GM12878 (cell line): ENCODE data around the gene GLI1. TPM values are rescaled to one million over a fixed set of nuclear protein-coding genes. Genes with fewer than 3 reads are reported as not detected.
A peak's percentile ranks its signal among the peaks of the same experiment; 100 is the strongest.

ENCODE experiments used
- microRNA counts: library from miRNA; unstranded; fragments of <30 nt; microRNA quantifications from one replicate; lab custom pipeline; 2016
- microRNA-seq: library from miRNA; unstranded; fragments of <30 nt; microRNA quantifications from one replicate; pipeline ENCODE4, GENCODE V29; 2018
- polyA plus RNA-seq, 11 experiments: library from polyadenylated mRNA; depleted of rRNA in 4 of 11; unstranded in 6 of 11; stranded (reverse) in 5 of 11; fragments of >200 nt; fragmentation: Nextera tagmentation in 4 of 11; fragmentation: Illumina TruSeq in 1 of 11; extraction: Ambion mirVana in 4 of 11; extraction: Trizol in 1 of 11; gene quantifications; 1 replicate in 1 of 11; 2 replicates in 10 of 11; pipeline versions ENCODE4 v1.2.1 to v1.2.3, GENCODE V29; 2011 to 2016; ENCODE audit warnings: inconsistent platforms in 2 of 11, missing spikeins in 2 of 11, low read depth in 1 of 11
- small RNA-seq: library from RNA; depleted of rRNA; stranded (forward); fragments of <200 nt; gene quantifications from one replicate; pipeline ENCODE3, GENCODE V24; 2014
- total RNA-seq, 4 experiments: library from RNA; depleted of rRNA in 3 of 4; stranded (reverse); fragments of >200 nt in 3 of 4; fragmentation: Illumina TruSeq in 1 of 4; extraction: Trizol in 1 of 4; gene quantifications; 2 replicates each; pipeline versions ENCODE4 v1.2.1 to v1.2.3, GENCODE V29; 2013 to 2021

The GLI1 gene
- total and polyA plus RNA-seq, 10 of the 15 experiments (the other 5 are each of a cell fraction or from before 2014, with no cell fraction given): 0.27 to 1.2 (median 0.49) TPM

MicroRNAs within 50 kb of the gene (microRNA counts, 767-probe panel; counts per million panel counts)
- 2,009 counts per million, percentile 75 among the panel's probes with 10 or more counts for microRNA hsa-miR-616-3p (lab: Ali Mortazavi, UCI)

Small RNA genes lying within 50 kb of the gene (microRNA-seq; reads per million reads assigned to microRNA genes)
- 1.9 reads per million, percentile 3 among the genes with 10 or more reads in this experiment for gene MIR616
- gene MIR6758: not detected

Small RNA genes lying within 50 kb of the gene (small RNA-seq; reads per million reads assigned to genes)
- gene MIR616 (0.16 reads per million), gene RNU6-879P (not detected)

Other genes with a start within 250 kb of the GLI1 start
Only the 7 nearest of the 17 such genes appear.
- 11.7 TPM in 2 replicates for gene R3HDM2, start 28.7 kb upstream of the GLI1 start, total RNA-seq (2014; rRNA removed)
- gene R3HDM2, start 28.7 kb upstream of the GLI1 start, total RNA-seq (2014; rRNA removed; fragmentation: Illumina TruSeq; extraction: Trizol): 10.8 and 12.0 TPM in 2 replicates
- 24.9 and 26.1 TPM in 2 replicates for gene R3HDM2, start 28.7 kb upstream of the GLI1 start, total RNA-seq (2021)
- 12.4 and 13.9 TPM in 2 replicates for gene R3HDM2, start 28.7 kb upstream of the GLI1 start, polyA plus RNA-seq (2011; rRNA removed)
- gene R3HDM2, start 28.7 kb upstream of the GLI1 start, polyA plus RNA-seq (2014; fragmentation: Illumina TruSeq; extraction: Trizol): 17.2 and 23.0 TPM in 2 replicates
- 1 to 10 TPM; 4.6 to 6.2 TPM for gene R3HDM2, start 28.7 kb upstream of the GLI1 start, polyA plus RNA-seq (2014; fragmentation: Nextera tagmentation; extraction: Ambion mirVana)
- gene R3HDM2, start 28.7 kb upstream of the GLI1 start, polyA plus RNA-seq (2014; rRNA removed): 13.9 and 15.3 TPM in 2 replicates
- 1 to 10 TPM; 7.8 to 8.9 TPM for gene R3HDM2, start 28.7 kb upstream of the GLI1 start, polyA plus RNA-seq (2016; fragmentation: Nextera tagmentation; extraction: Ambion mirVana)
- gene INHBC, start 25.0 kb upstream of the GLI1 start, total RNA-seq (2014; rRNA removed): not detected in 2 replicates
- not detected in 2 replicates for gene INHBC, start 25.0 kb upstream of the GLI1 start, total RNA-seq (2014; rRNA removed; fragmentation: Illumina TruSeq; extraction: Trizol)
- 0.13 and 0.16 TPM in 2 replicates for gene INHBC, start 25.0 kb upstream of the GLI1 start, total RNA-seq (2021)
- 0.10 TPM in 2 replicates for gene INHBC, start 25.0 kb upstream of the GLI1 start, polyA plus RNA-seq (2011; rRNA removed)
- gene INHBC, start 25.0 kb upstream of the GLI1 start, polyA plus RNA-seq (2014; fragmentation: Illumina TruSeq; extraction: Trizol): 0.14 and 0.22 TPM in 2 replicates
- gene INHBC, start 25.0 kb upstream of the GLI1 start, polyA plus RNA-seq (2014; fragmentation: Nextera tagmentation; extraction: Ambion mirVana): under 1 TPM in 1 of 2 experiments, not detected in 1; 0.04 TPM
- gene INHBC, start 25.0 kb upstream of the GLI1 start, polyA plus RNA-seq (2014; rRNA removed): 0.14 and 0.22 TPM in 2 replicates
- not detected for gene INHBC, start 25.0 kb upstream of the GLI1 start, polyA plus RNA-seq (2016; fragmentation: Nextera tagmentation; extraction: Ambion mirVana)
- gene INHBE, start 4.5 kb upstream of the GLI1 start, total RNA-seq (2014; rRNA removed): 0.51 and 1.5 TPM in 2 replicates
- gene INHBE, start 4.5 kb upstream of the GLI1 start, total RNA-seq (2014; rRNA removed; fragmentation: Illumina TruSeq; extraction: Trizol): 0.36 and 0.78 TPM in 2 replicates
- gene INHBE, start 4.5 kb upstream of the GLI1 start, total RNA-seq (2021): 0.64 and 0.77 TPM in 2 replicates
- 2.2 and 2.5 TPM in 2 replicates for gene INHBE, start 4.5 kb upstream of the GLI1 start, polyA plus RNA-seq (2011; rRNA removed)
- gene INHBE, start 4.5 kb upstream of the GLI1 start, polyA plus RNA-seq (2014; fragmentation: Illumina TruSeq; extraction: Trizol): 0.38 and 0.70 TPM in 2 replicates
- under 1 TPM; 0.13 to 0.18 TPM for gene INHBE, start 4.5 kb upstream of the GLI1 start, polyA plus RNA-seq (2014; fragmentation: Nextera tagmentation; extraction: Ambion mirVana)
- 0.58 and 1.9 TPM in 2 replicates for gene INHBE, start 4.5 kb upstream of the GLI1 start, polyA plus RNA-seq (2014; rRNA removed)
- gene INHBE, start 4.5 kb upstream of the GLI1 start, polyA plus RNA-seq (2016; fragmentation: Nextera tagmentation; extraction: Ambion mirVana): under 1 TPM; 0.09 to 0.14 TPM
- 78.1 and 79.8 TPM in 2 replicates for gene ARHGAP9, start 20.1 kb downstream of the GLI1 start, total RNA-seq (2014; rRNA removed)
- gene ARHGAP9, start 20.1 kb downstream of the GLI1 start, total RNA-seq (2014; rRNA removed; fragmentation: Illumina TruSeq; extraction: Trizol): 47.3 and 51.7 TPM in 2 replicates
- 101 and 102 TPM in 2 replicates for gene ARHGAP9, start 20.1 kb downstream of the GLI1 start, total RNA-seq (2021)
- 42.5 and 68.9 TPM in 2 replicates for gene ARHGAP9, start 20.1 kb downstream of the GLI1 start, polyA plus RNA-seq (2011; rRNA removed)
- 63.7 and 89.0 TPM in 2 replicates for gene ARHGAP9, start 20.1 kb downstream of the GLI1 start, polyA plus RNA-seq (2014; fragmentation: Illumina TruSeq; extraction: Trizol)
- 10 to 100 TPM; 19.5 to 75.6 TPM for gene ARHGAP9, start 20.1 kb downstream of the GLI1 start, polyA plus RNA-seq (2014; fragmentation: Nextera tagmentation; extraction: Ambion mirVana)
- gene ARHGAP9, start 20.1 kb downstream of the GLI1 start, polyA plus RNA-seq (2014; rRNA removed): 98.7 and 106 TPM in 2 replicates
- gene ARHGAP9, start 20.1 kb downstream of the GLI1 start, polyA plus RNA-seq (2016; fragmentation: Nextera tagmentation; extraction: Ambion mirVana): 10 to 100 TPM; 71.1 to 81.3 TPM
- gene MARS1, start 28.3 kb downstream of the GLI1 start, total RNA-seq (2014; rRNA removed): 138 and 155 TPM in 2 replicates
- gene MARS1, start 28.3 kb downstream of the GLI1 start, total RNA-seq (2014; rRNA removed; fragmentation: Illumina TruSeq; extraction: Trizol): 132 and 151 TPM in 2 replicates
- gene MARS1, start 28.3 kb downstream of the GLI1 start, total RNA-seq (2021): 208 and 212 TPM in 2 replicates
- gene MARS1, start 28.3 kb downstream of the GLI1 start, polyA plus RNA-seq (2011; rRNA removed): 61.9 and 108 TPM in 2 replicates
- 161 and 221 TPM in 2 replicates for gene MARS1, start 28.3 kb downstream of the GLI1 start, polyA plus RNA-seq (2014; fragmentation: Illumina TruSeq; extraction: Trizol)
- 100 to 1,000 TPM in 1 of 2 experiments, 10 to 100 TPM in 1; 72.3 to 129 TPM for gene MARS1, start 28.3 kb downstream of the GLI1 start, polyA plus RNA-seq (2014; fragmentation: Nextera tagmentation; extraction: Ambion mirVana)
- 137 and 156 TPM in 2 replicates for gene MARS1, start 28.3 kb downstream of the GLI1 start, polyA plus RNA-seq (2014; rRNA removed)
- gene MARS1, start 28.3 kb downstream of the GLI1 start, polyA plus RNA-seq (2016; fragmentation: Nextera tagmentation; extraction: Ambion mirVana): 100 to 1,000 TPM; 255 to 270 TPM
- gene DDIT3, start 60.7 kb downstream of the GLI1 start, total RNA-seq (2014; rRNA removed): 9.7 and 9.8 TPM in 2 replicates
- gene DDIT3, start 60.7 kb downstream of the GLI1 start, total RNA-seq (2014; rRNA removed; fragmentation: Illumina TruSeq; extraction: Trizol): 10.4 and 12.2 TPM in 2 replicates
- 8.2 and 9.2 TPM in 2 replicates for gene DDIT3, start 60.7 kb downstream of the GLI1 start, total RNA-seq (2021)
- 23.6 and 25.0 TPM in 2 replicates for gene DDIT3, start 60.7 kb downstream of the GLI1 start, polyA plus RNA-seq (2011; rRNA removed)
- 10.9 and 13.4 TPM in 2 replicates for gene DDIT3, start 60.7 kb downstream of the GLI1 start, polyA plus RNA-seq (2014; fragmentation: Illumina TruSeq; extraction: Trizol)
- gene DDIT3, start 60.7 kb downstream of the GLI1 start, polyA plus RNA-seq (2014; fragmentation: Nextera tagmentation; extraction: Ambion mirVana): 10 to 100 TPM; 26.8 to 28.9 TPM
- gene DDIT3, start 60.7 kb downstream of the GLI1 start, polyA plus RNA-seq (2014; rRNA removed): 9.9 and 10.1 TPM in 2 replicates
- gene DDIT3, start 60.7 kb downstream of the GLI1 start, polyA plus RNA-seq (2016; fragmentation: Nextera tagmentation; extraction: Ambion mirVana): 10 to 100 TPM; 20.0 to 21.7 TPM
- 3.1 and 4.6 TPM in 2 replicates for gene MBD6, start 63.0 kb downstream of the GLI1 start, total RNA-seq (2014; rRNA removed)
- 3.5 and 3.7 TPM in 2 replicates for gene MBD6, start 63.0 kb downstream of the GLI1 start, total RNA-seq (2014; rRNA removed; fragmentation: Illumina TruSeq; extraction: Trizol)
- gene MBD6, start 63.0 kb downstream of the GLI1 start, total RNA-seq (2021): 41.5 and 52.7 TPM in 2 replicates
- gene MBD6, start 63.0 kb downstream of the GLI1 start, polyA plus RNA-seq (2011; rRNA removed): 2.0 and 3.8 TPM in 2 replicates
- 5.9 and 12.7 TPM in 2 replicates for gene MBD6, start 63.0 kb downstream of the GLI1 start, polyA plus RNA-seq (2014; fragmentation: Illumina TruSeq; extraction: Trizol)
- gene MBD6, start 63.0 kb downstream of the GLI1 start, polyA plus RNA-seq (2014; fragmentation: Nextera tagmentation; extraction: Ambion mirVana): 1 to 10 TPM; 1.5 to 5.5 TPM
- 20.2 and 24.3 TPM in 2 replicates for gene MBD6, start 63.0 kb downstream of the GLI1 start, polyA plus RNA-seq (2014; rRNA removed)
- 1 to 10 TPM; 8.1 to 8.6 TPM for gene MBD6, start 63.0 kb downstream of the GLI1 start, polyA plus RNA-seq (2016; fragmentation: Nextera tagmentation; extraction: Ambion mirVana)